HG03565 (cell line): Measurements from ENCODE around the gene PLCL2.
"Not testable (repeated sequence)": the region's sequence is repeated elsewhere in the genome, so short reads cannot be mapped to it uniquely, and the experiment has no call there.

Experiments
- ATAC-seq: cut with Tn5 transposase; IDR thresholded peaks from one replicate; pipeline ENCODE4 v1.9.1; 2021; ENCODE audit warnings: mild to moderate bottlenecking, moderate library complexity; ENCODE audit not compliant: unreplicated experiment

PLCL2 gene

DNA sequence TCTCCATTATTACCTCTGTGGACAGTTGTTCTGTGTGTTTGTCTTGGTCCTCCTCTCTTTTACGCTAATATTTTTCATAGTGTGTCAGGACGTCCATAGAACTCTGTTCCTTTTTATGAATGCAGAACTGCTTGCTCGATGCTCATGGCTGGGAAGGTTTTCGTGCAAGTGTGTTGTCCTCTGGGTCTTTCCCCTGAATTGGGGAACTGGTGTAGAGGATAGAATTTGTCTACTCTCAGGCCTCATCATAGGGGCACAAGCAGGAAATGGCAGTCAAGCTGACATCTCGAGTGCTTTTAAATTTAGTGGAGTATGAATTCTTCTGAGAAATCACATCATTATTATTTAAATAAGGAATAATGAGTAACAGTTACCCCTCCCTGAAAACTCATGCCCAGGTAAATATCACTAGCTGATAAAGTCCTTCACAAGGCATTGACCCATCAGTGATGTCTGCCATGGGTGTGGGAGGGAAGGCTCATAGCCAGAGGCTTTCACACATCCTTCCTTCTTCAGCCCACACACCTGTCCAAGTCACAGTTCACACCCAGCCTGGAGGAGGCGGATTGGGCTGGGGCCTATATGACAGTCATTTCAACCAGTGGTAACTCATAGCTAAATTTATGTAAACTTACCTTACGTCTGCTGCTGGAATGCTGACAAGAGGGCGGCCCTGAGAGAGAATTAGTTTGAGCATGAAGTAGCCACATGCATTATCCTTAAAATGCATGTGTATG lies 226.1 kb downstream of the PLCL2 start:
- no peak for ATAC-seq

GRCh38 chr3:17111586-17111985 lies 226.8 kb downstream of the PLCL2 start:
- ATAC-seq: no peak

DNA sequence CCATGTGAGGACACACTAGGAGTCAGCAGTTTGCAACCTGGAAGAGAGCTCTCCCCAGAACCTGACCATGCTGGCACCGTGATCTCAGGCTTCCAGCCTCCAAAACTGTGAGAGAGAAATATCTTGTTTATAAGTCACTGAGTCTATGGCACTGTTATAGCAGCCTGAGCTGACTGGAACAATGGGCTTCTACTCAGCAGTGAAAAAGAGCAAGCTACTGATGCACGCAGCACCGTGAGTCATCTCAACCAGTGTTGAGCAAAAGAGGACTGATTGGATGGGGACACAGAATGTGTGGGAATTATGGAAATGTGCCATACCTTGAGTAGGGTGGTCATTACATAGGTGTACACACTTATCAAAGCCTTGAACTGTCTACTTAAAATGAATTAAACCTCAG lies 230.4 kb downstream of the PLCL2 start:
- ATAC-seq: no peak

DNA sequence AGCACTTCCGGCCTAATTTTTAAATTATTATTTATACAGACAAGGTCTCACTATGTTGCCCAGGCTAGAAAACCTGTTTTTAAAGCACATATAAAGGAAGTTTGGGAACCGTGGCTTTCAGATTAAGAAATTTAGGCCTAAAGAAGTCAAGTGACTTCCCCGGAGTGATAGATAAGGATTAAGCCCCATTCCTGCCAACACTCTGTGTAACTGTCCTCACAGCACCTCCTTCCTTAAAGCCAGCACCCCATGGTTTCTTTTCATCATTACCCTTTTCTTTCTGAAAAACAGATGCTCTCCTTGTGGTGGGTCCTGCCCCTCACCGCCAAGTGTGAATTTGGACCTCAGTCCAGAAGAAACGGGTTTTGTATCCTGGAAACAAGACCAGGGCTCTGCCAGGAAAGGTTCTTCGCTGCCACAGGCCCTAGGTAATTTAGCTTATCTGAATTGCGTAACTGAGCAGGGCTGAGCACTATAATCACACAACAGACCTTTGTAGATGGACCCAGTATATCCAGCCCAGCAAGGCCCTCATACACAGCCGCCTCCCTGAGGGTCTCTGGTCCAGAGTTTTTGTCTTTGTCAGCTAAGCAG lies 231.3 kb downstream of the PLCL2 start:
- ATAC-seq: no peak

- ATAC-seq: no peak
Measured at GRCh38 chr3:17118771-17119170, 234.0 kb downstream of the PLCL2 start.

DNA sequence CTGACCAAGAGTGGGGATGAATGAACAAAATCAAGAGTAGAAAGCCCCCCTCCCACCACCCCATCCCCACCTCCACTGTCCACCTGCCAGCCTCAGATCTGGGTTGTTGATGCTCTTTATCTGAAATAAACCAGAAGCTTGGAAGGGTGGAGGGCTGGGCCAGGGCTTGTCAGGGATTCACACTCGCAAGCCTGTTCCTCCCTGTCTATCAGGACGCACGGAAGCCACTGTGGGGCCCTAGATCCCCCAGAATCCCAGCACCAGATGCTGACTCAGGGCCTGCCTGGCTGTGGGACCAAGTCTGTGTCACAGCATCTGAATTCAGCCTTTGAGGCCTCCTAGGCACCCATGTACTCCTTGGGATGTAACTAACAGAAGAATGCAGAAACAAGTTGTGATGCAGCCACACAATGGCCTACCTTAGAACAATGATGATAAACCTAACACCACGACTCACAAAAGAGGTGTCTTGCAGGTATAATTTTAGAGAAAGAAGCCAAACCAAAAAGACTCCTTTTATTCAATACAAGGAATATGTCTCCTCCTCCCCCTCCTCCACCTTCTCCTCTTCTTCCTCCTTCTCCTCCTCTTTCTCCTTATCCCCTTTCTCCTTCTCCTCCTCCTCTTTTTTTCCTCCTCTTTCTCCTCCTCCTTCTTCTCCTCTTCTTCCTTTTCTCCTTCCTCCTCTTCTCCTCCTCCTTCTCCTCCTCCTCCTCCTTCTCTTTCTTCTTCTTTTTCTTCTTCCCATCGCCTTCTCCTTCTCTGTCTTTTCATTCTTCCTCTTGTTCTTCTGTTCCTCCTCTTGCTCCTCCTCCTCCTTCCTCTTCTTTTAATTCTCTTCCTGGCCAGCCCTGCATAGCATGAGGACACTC lies 234.7 kb downstream of the PLCL2 start:
- ATAC-seq: no peak

DNA sequence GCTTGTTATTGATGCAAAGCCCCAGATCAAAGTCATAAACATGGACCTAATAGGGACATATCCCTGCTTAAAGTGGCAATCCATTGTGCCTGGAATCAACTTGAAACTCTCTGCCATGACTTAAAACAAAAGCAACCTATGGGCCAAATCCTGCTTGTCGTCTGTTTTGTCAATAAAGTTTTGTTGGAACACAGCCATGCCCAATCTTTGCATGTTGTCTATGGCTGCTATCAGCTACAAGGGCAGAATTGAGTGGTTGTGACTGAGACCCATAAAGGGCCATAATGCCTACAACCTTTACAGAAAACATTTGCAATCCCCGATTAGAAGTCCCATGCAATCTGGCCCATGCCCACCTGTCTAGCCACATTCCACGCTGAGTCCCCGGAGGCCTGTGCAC lies 235.4 kb downstream of the PLCL2 start:
- no peak for ATAC-seq

DNA sequence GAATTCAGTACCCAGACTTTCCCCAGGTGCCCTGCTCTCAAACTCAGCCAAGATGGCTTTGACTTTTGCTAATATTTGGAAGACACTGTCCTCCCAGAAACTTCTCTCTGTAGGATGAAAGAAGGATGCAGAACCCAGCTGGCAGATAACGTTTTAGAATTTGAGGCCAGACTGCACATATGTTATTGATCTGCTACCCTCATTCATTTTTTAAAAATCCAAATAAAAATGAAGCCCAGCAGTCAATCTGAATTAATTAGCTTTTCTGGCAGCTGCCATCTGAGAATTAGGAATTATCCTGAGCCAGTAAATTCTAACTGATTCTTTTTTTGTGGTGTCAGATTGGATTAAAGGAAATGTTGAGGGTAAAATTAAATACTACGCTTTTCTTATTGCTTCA lies 236.6 kb downstream of the PLCL2 start:
- no peak for ATAC-seq

GRCh38 chr3:17122758-17123157 lies 238.0 kb downstream of the PLCL2 start:
- no peak for ATAC-seq

DNA sequence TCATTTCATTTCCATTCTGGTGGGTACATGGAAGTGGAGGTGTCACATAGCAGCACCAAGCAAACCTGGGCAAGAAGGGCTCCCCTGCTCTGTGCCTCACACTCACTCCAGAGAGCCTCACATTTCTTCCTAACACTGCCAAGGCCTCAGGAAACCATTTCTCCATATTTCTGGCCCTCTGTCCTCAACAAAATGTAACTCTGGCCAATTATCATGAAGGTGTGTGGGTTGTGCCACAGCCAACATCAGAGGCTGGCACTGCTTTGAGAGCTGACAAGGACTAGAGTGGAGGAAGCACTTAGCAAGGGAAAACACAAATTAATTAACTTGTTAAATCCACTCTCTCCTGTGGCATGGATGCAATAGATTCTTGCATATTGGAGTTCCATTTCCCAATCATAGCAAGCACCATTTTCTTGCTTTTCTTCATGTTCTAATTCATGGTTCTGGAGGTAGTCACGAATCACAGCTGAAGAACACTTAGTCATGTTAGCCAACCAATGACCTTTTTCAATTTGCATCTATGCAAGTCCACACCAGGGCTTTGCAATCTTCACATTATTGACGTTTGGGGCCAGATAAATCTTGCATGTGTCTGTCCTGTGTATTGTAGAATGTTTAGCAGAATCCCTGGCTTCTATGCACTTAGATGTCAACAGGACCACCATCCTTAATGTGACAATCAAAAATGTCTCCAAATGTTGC lies 241.1 kb downstream of the PLCL2 start:
- no peak for ATAC-seq

DNA sequence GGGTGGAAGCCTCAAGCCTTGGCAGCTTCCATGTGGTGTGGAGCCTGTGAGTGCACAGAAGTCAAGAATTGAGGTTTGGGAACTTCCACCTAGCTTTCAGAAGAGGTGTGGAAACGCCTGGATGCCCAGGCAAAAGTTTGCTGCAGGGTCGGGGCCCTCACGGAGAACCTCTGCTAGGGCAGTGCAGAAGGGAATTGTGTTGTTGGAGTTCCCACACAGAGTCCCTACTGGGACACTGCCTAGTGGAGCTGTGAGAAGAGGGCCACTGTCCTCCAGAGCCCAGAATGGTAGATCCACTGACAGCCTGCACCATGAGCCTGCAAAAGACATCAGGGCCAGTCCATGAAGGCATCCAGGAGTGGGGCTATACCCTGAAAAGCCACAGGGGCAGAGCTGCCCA lies 243.9 kb downstream of the PLCL2 start:
- ATAC-seq: not testable (repeated sequence)

DNA sequence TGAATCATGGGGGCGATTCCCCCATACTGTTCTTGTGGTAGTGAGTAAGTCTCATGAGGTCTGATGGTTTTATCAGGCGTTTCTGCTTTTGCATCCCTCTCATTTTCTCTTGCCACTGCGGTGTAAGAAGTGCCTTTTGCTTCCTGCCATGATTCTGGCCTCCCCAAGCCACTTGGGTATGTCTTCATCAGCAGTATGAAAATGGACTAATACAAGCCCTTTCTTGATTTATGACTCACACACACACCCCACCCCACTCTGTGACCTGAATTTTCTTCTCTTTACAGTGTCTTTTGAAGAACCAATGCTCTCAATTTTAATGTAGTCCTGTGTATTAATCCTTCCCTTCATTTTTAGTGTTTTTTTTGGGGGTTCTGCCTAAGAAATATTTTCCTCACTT lies 244.8 kb downstream of the PLCL2 start:
- ATAC-seq: no peak

GRCh38 chr3:17130956-17131355 lies 246.2 kb downstream of the PLCL2 start:
- ATAC-seq: no peak

- no peak for ATAC-seq
Measured at GRCh38 chr3:17132286-17133115, 247.7 kb downstream of the PLCL2 start.

DNA sequence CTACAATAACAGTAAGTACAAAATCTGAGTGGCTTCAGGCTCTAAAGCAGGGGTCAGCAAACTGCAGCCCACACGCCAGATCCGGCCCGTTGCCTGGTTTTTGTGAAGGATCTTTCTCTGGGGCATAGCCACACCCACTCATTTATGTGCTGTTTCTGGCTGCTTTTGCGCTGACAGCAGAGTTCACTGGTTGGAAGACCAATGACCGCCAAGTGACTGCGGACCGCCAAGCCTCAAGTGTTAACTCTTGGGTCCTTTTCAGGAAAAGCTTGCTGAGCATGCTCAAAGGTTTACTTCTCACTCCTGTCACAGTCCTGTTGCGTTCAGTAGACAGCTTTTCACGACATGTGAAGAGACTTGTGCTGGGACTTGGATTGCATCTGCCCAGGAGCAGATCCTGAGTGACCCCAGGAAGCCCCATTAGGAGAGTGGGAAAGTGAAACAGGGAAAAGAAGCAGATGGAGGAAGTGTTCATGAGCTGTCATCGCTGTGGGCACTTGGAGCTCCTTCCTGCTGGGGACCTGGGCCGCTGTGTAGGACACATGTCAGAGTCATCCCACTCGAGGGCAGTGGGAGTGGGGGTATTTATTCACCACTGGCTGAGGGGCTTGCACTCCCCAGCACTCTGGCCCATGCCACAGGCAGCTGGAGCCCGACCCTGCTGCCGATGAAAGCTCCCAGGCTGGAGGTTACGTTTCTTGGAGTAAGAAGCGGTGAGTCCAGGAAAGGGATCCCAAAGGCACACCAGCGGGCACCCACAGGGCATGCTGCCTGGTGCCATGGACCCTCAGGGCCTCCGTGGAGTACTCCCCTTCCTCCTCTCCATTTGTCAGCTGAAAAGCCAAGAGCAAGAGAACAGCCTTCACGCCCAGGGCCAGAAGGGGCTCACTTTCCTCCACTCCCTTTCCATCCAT lies 249.1 kb downstream of the PLCL2 start:
- no peak for ATAC-seq

GRCh38 chr3:17135696-17136095 lies 250.9 kb downstream of the PLCL2 start:
- no peak for ATAC-seq

GRCh38 chr3:17136136-17136721 lies 251.5 kb downstream of the PLCL2 start:
- no peak for ATAC-seq

GRCh38 chr3:17137321-17137826 lies 252.6 kb downstream of the PLCL2 start:
- ATAC-seq: no peak
